ENCODE results near the gene CFAP251. TPM values are rescaled to one million over a fixed set of nuclear protein-coding genes. Genes with fewer than 3 reads are reported as not detected.

Gene CFAP251
- total and polyA plus RNA-seq, 2 of the 13 experiments (the other 11 are each of a cell fraction or from before 2014, with no cell fraction given) = 0.30 to 0.42 TPM

GRCh38 chr12:122031342-122032216 is 113.2 kb downstream of the CFAP251 start (continued):
- no peak for TF ChIP-seq ZNF704 (CRISPR knock-in tag; IDR thresholded peaks at IDR 0.05; ENCODE audit: borderline replicate concordance)
- no peak for TF ChIP-seq TERF1 (CRISPR knock-in tag; IDR thresholded peaks at IDR 0.05)
- TF ChIP-seq ZNF749 (CRISPR knock-in tag; IDR thresholded peaks at IDR 0.05; ENCODE audit: borderline replicate concordance) = no peak
- TF ChIP-seq NR2F2 (IDR thresholded peaks at IDR 0.05; ENCODE audit: borderline replicate concordance, low read depth) = no peak
- no peak for TF ChIP-seq HNRNPH1 (optimal IDR thresholded peaks at IDR 0.05; ENCODE audit: low read depth, low read length)
- TF ChIP-seq AHDC1 (CRISPR knock-in tag; IDR thresholded peaks at IDR 0.05; ENCODE audit: borderline replicate concordance) = no peak
- peak; percentile 19 for TF ChIP-seq TEAD3 (CRISPR knock-in tag; optimal IDR thresholded peaks at IDR 0.05; ENCODE audit: borderline replicate concordance)
- TF ChIP-seq ZNF691 (CRISPR knock-in tag; IDR thresholded peaks at IDR 0.05; ENCODE audit: borderline replicate concordance, low read depth) = peak; percentile 77; the same call in 1 of the 2 replicates
- peak; percentile 71 for TF ChIP-seq CTCF (CRISPR knock-in tag; IDR thresholded peaks at IDR 0.05)
- TF ChIP-seq MLXIP (CRISPR knock-in tag; IDR thresholded peaks at IDR 0.05; ENCODE audit: borderline replicate concordance) = no peak
- no peak for TF ChIP-seq HES4 (CRISPR knock-in tag; IDR thresholded peaks at IDR 0.05; ENCODE audit: borderline replicate concordance)
